ENCODE data around the gene ACTN1. TPM values are rescaled to one million over a fixed set of nuclear protein-coding genes. Genes with fewer than 3 reads are reported as not detected.

ACTN1 gene
- polyA plus RNA-seq, 1 of the 3 experiments (the other 2 are of a cell fraction), result 319 TPM

DNA sequence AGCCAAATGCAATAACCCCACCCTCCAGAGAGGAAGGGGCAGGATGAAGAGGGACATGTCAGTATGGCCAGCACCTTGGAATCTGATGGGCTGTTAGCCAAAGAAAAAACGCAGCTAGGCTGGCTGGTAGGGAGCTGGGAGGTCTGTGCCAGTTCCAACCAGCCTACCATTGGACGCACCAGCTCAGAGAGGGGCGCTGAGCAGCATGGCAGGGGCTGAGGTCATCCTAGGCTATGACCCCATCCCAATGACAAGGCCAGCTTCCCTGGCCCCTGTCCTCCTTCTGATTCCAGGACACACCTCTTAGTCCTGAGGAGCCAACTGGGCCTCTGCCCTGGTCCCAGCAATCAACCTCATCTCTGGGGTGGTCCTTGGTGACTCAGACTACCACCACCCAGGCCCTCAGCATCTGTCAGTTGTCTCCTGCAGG, 12.2 kb downstream of the ACTN1 start:
- Histone ChIP-seq H3K4me2 (peak overlapping the region; percentile 58), H3K9ac (no peak overlapping the region), H3K4me1 (ENCODE audit: control insufficient read depth in 1 of 2, insufficient read depth in 2 of 2, low read depth in 1 of 2, low read length in 1 of 2) (peaks cover 58 to 89% of the 10 kb centered on the region in 2 experiments), H3K27me3 (ENCODE audit: insufficient read depth) (no peaks in the 10 kb centered on the region), H3F3A (replicated peaks; ENCODE audit: insufficient read depth) (peaks cover 30% of the 10 kb centered on the region), H2AFZ (ENCODE audit: low read depth) (no peak overlapping the region), H4K20me1 (ENCODE audit: insufficient read depth) (peaks cover 100% of the 10 kb centered on the region), H3K27ac (ENCODE audit: low read depth in 2 of 2, low read length in 1 of 2) (peak overlapping the region; percentile 44 to 79), H3K9me2 (no peaks in the 10 kb centered on the region), H3K9me3 (no peaks in the 10 kb centered on the region), H3K4me3 (ENCODE audit: low read depth in 2 of 2, low read length in 1 of 2) (no peak overlapping the region), H3K79me2 (ENCODE audit: insufficient read depth) (peaks cover 100% of the 10 kb centered on the region), H3K36me3 (replicated peaks in 1 of 2; ENCODE audit: control insufficient read depth in 1 of 2, insufficient read depth in 2 of 2, low read length in 1 of 2) (peaks cover 19% of the 10 kb centered on the region in 2 experiments)
- TF ChIP-seq MXI1 (IDR thresholded peaks at IDR 0.05; ENCODE audit: low read depth, low read length) (0 out of 2 replicates have a peak, but pooled peaks have one; percentile 50), GABPA (IDR thresholded peaks at IDR 0.05; ENCODE audit: low read depth) (no peak), EP300 (IDR thresholded peaks at IDR 0.05; ENCODE audit: borderline replicate concordance in 1 of 2, low read depth in 1 of 2, low read length in 1 of 2) (peak in 1 of 2 experiments; percentile 19; a peak in 1 of 4 replicates), NFIC (IDR thresholded peaks at IDR 0.05; ENCODE audit: borderline replicate concordance) (peak; percentile 93), RAD21 (IDR thresholded peaks at IDR 0.05; ENCODE audit: low read length) (peak; percentile 19; the same call in 1 of the 2 replicates), TEAD4 (IDR thresholded peaks at IDR 0.05; ENCODE audit: borderline replicate concordance, insufficient read depth) (no peak), FOXJ3 (CRISPR knock-in tag; IDR thresholded peaks at IDR 0.05) (0 out of 2 replicates have a peak, but pooled peaks have one; percentile 40), SIN3A (IDR thresholded peaks at IDR 0.05; ENCODE audit: borderline replicate concordance, low read depth, low read length) (no peak), GATA2 (CRISPR knock-in tag; IDR thresholded peaks at IDR 0.05) (peak; percentile 96), RXRA (IDR thresholded peaks at IDR 0.05; ENCODE audit: borderline replicate concordance, low read depth) (0 out of 2 replicates have a peak, but pooled peaks have one; percentile 5), MEF2A (IDR thresholded peaks at IDR 0.05; ENCODE audit: borderline replicate concordance, low read depth) (no peak)
- TF ChIP-seq, protein P1, sequence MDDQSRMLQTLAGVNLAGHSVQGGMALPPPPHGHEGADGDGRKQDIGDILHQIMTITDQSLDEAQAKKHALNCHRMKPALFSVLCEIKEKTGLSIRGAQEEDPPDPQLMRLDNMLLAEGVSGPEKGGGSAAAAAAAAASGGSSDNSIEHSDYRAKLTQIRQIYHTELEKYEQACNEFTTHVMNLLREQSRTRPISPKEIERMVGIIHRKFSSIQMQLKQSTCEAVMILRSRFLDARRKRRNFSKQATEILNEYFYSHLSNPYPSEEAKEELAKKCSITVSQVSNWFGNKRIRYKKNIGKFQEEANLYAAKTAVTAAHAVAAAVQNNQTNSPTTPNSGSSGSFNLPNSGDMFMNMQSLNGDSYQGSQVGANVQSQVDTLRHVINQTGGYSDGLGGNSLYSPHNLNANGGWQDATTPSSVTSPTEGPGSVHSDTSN (IDR thresholded peaks at IDR 0.05), result 0 out of 2 replicates have a peak, but pooled peaks have one; percentile 18
- POLR2A ChIA-PET, result interaction anchor here (0.6 to 0.9 kb wide), 4 partner anchors 8 to 404 kb away, joined by 3 to 4 read pairs (median 3); no protein-coding TSS in a partner anchor
- CTCF ChIA-PET, result interaction anchor here (0.6 to 1.6 kb wide), 4 partner anchors 11 to 140 kb away, joined by 3 to 7 read pairs (median 4); no protein-coding TSS in a partner anchor
- DNase-seq, result peak; percentile 81
- 18% methylated on average over 3 of the region's 3 CpGs for WGBS (ENCODE audit: low lambda C conversion rate)

DNA sequence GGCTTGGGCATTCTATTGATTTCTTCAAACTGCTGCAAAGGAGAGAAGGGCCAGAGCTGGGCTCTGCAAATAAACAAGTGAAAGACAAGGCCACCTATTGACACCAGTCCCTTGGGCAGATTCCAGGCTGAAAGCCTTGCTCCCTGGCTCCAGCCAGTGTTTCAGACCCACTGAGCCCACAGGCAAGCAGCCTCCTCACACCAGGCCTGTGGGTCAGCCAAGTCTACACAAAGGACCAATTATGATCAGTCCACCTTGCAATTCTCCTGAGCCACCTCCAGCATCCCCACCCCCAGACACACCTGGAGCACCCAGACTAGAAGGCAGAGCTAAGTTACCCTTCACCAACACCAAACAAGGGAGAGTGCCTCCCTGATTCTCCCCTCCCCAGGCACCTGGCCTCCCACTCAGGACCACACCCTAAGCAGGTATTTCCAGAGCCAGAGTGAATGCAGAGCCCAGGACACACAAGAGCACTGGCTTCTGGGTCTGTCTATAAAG, 13.8 kb downstream of the ACTN1 start:
- Histone ChIP-seq H3K79me2 (ENCODE audit: insufficient read depth) (peaks cover 100% of the 10 kb centered on the region), H3K4me3 (ENCODE audit: low read depth in 2 of 2, low read length in 1 of 2) (no peak overlapping the region), H3K36me3 (replicated peaks in 1 of 2; ENCODE audit: control insufficient read depth in 1 of 2, insufficient read depth in 2 of 2, low read length in 1 of 2) (peaks cover 9 to 13% of the 10 kb centered on the region in 2 experiments), H3K9ac (no peak overlapping the region), H3K4me1 (ENCODE audit: control insufficient read depth in 1 of 2, insufficient read depth in 2 of 2, low read depth in 1 of 2, low read length in 1 of 2) (peaks cover 62 to 84% of the 10 kb centered on the region in 2 experiments), H3F3A (replicated peaks; ENCODE audit: insufficient read depth) (peaks cover 36% of the 10 kb centered on the region), H3K4me2 (0 out of 2 replicates have a peak overlapping the region, but pooled peaks have one; percentile 58), H4K20me1 (ENCODE audit: insufficient read depth) (peaks cover 100% of the 10 kb centered on the region), H3K27me3 (ENCODE audit: insufficient read depth) (no peaks in the 10 kb centered on the region), H3K27ac (ENCODE audit: low read depth in 2 of 2, low read length in 1 of 2) (peak overlapping the region in 1 of 2 experiments; percentile 19; a peak in 1 of 4 replicates), H2AFZ (ENCODE audit: low read depth) (no peak overlapping the region), H3K9me2 (no peaks in the 10 kb centered on the region), H3K9me3 (no peaks in the 10 kb centered on the region)
- ChIA-PET POLR2A (no interaction called here), CTCF (interaction anchor here (1.0 to 2.4 kb wide), 3 partner anchors 53 to 125 kb away, joined by 3 to 9 read pairs (median 3); no protein-coding TSS in a partner anchor)
- no peak for DNase-seq
- TF ChIP-seq, protein P2, sequence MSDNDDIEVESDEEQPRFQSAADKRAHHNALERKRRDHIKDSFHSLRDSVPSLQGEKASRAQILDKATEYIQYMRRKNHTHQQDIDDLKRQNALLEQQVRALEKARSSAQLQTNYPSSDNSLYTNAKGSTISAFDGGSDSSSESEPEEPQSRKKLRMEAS (IDR thresholded peaks at IDR 0.05; ENCODE audit: low read depth), result no peak
- TF ChIP-seq USF1 (IDR thresholded peaks at IDR 0.05; ENCODE audit: borderline replicate concordance, low read depth) (no peak), IRF3 (IDR thresholded peaks at IDR 0.05; ENCODE audit: low read depth, low read length) (no peak), SIN3A (IDR thresholded peaks at IDR 0.05; ENCODE audit: borderline replicate concordance, low read depth, low read length) (no peak), SMC3 (IDR thresholded peaks at IDR 0.05; ENCODE audit: low read depth, low read length) (no peak), TCF12 (IDR thresholded peaks at IDR 0.05) (no peak), FOXM1 (IDR thresholded peaks at IDR 0.05; ENCODE audit: low read depth) (no peak), EP300 (IDR thresholded peaks at IDR 0.05; ENCODE audit: borderline replicate concordance in 1 of 2, low read depth in 1 of 2, low read length in 1 of 2) (no peak), CHD2 (IDR thresholded peaks at IDR 0.05; ENCODE audit: low read length, partially characterized antibody) (no peak), YY1 (IDR thresholded peaks at IDR 0.05; ENCODE audit: low read depth) (no peak)
- TF ChIP-seq, protein P1 (IDR thresholded peaks at IDR 0.05), result no peak
- TF ChIP-seq, protein P3, sequence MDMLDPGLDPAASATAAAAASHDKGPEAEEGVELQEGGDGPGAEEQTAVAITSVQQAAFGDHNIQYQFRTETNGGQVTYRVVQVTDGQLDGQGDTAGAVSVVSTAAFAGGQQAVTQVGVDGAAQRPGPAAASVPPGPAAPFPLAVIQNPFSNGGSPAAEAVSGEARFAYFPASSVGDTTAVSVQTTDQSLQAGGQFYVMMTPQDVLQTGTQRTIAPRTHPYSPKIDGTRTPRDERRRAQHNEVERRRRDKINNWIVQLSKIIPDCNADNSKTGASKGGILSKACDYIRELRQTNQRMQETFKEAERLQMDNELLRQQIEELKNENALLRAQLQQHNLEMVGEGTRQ (IDR thresholded peaks at IDR 0.05; ENCODE audit: borderline replicate concordance, low read depth, low read length), result no peak
